HepG2 (cell line): ENCODE measurements around the gene RBM34. TPM values are rescaled to one million over a fixed set of nuclear protein-coding genes. Genes with fewer than 3 reads are reported as not detected.

Source experiments
- EP300 ChIP-seq, 3 experiments: sonication (generic) in 1 of 3; formaldehyde crosslinking in 1 of 3; IDR thresholded peaks; 2 replicates each; pipeline versions ENCODE4 v1.5.1 to v1.6.1; 2011 to 2020; ENCODE audit warnings: low read depth in 2 of 3, low read length in 2 of 3, borderline replicate concordance in 1 of 3, improper control_type of control experiment in 1 of 3, mild to moderate bottlenecking in 1 of 3, missing genetic modification reagents in 1 of 3, moderate library complexity in 1 of 3
- KDM4B ChIP-seq: sonication (generic); formaldehyde crosslinking; IDR thresholded peaks from 2 replicates; pipeline ENCODE4 v1.4.0; 2020; ENCODE audit warnings: missing genetic modification reagents
- KMT2B ChIP-seq: IDR thresholded peaks from 2 replicates; pipeline ENCODE4 v1.6.1; 2016; ENCODE audit warnings: missing genetic modification reagents, missing compliant biosample characterization
- MXI1 ChIP-seq: IDR thresholded peaks from 3 replicates; pipeline ENCODE4 v1.6.1; 2012; ENCODE audit warnings: low read depth, low read length, inconsistent platforms, borderline replicate concordance
- RERE ChIP-seq: IDR thresholded peaks from 2 replicates; pipeline ENCODE4 v1.6.1; 2016; ENCODE audit warnings: low read depth, missing genetic modification reagents, missing compliant biosample characterization
- TBX3 ChIP-seq: fragments of 450-650 bp; IDR thresholded peaks from 2 replicates; pipeline ENCODE4 v1.6.1; 2017; ENCODE audit warnings: antibody characterized with exemption, mild to moderate bottlenecking, inconsistent platforms, borderline replicate concordance
- TFAP4 ChIP-seq: sonication (generic); IDR thresholded peaks from 2 replicates; pipeline ENCODE4 v1.6.1; 2016; ENCODE audit warnings: low read depth, borderline replicate concordance
- ZBTB33 ChIP-seq: sonication (generic); formaldehyde crosslinking; IDR thresholded peaks from 2 replicates; pipeline ENCODE4 v1.4.0; 2020; ENCODE audit warnings: missing genetic modification reagents
- ZBTB42 ChIP-seq: sonication (generic); formaldehyde crosslinking; IDR thresholded peaks from 2 replicates; pipeline ENCODE4 v1.5.0; 2020; ENCODE audit warnings: mild to moderate bottlenecking, missing genetic modification reagents
- ZBTB46 ChIP-seq: sonication (generic); formaldehyde crosslinking; IDR thresholded peaks from 2 replicates; pipeline ENCODE4 v1.4.0; 2020; ENCODE audit warnings: mild to moderate bottlenecking, missing genetic modification reagents, borderline replicate concordance
- ZNF878 ChIP-seq: sonication (generic); formaldehyde crosslinking; IDR thresholded peaks from 2 replicates; pipeline ENCODE4 v1.8.1; 2023; ENCODE audit warnings: mild to moderate bottlenecking, missing genetic modification reagents, moderate library complexity
- ZXDC ChIP-seq: sonication (generic); formaldehyde crosslinking; IDR thresholded peaks from 2 replicates; pipeline ENCODE4 v1.5.0; 2020; ENCODE audit warnings: mild to moderate bottlenecking, missing genetic modification reagents
- polyA plus RNA-seq, 8 experiments: library from polyadenylated mRNA; depleted of rRNA in 3 of 8; stranded (reverse) in 7 of 8; unstranded in 1 of 8; fragments of >200 nt; fragmentation: Illumina TruSeq in 4 of 8; extraction: Trizol in 4 of 8; gene quantifications; 2 replicates each; pipeline versions ENCODE4 v1.2.1 to v1.2.3, GENCODE V29; 2011 to 2016; ENCODE audit warnings: low read depth in 4 of 8, missing spikeins in 1 of 8, mixed read lengths in 1 of 8; ENCODE audit not compliant: insufficient read depth in 1 of 8
- total RNA-seq, 5 experiments: library from RNA; depleted of rRNA; stranded (reverse); fragments of >200 nt; fragmentation: Illumina TruSeq; extraction: Trizol; gene quantifications; 2 replicates each; pipeline ENCODE4 v1.2.3, GENCODE V29; 2016; ENCODE audit warnings: low read depth in 1 of 5

Gene RBM34
- total and polyA plus RNA-seq, 2 of the 13 experiments (the other 11 are each of a cell fraction or from before 2014, with no cell fraction given), result 34.7 to 73.0 TPM

GRCh38 chr1:235100194-235100772 is 60.8 kb downstream of the RBM34 start (continued):
- TF ChIP-seq ZBTB46, result no peak
- TF ChIP-seq KDM4B (CRISPR knock-in tag), result no peak
- 0 out of 2 replicates have a peak, but pooled peaks have one; percentile 10 for TF ChIP-seq TBX3
- no peak for TF ChIP-seq ZNF878
- 0 out of 3 replicates have a peak, but pooled peaks have one; percentile 24 for TF ChIP-seq MXI1
- peak; percentile 99 for TF ChIP-seq TFAP4
- TF ChIP-seq EP300 (IDR thresholded peaks at IDR 0.05; ENCODE audit: low read depth in 2 of 2, low read length in 2 of 2), result 0 out of 4 replicates have a peak, but pooled peaks of 1 of the 2 experiments have one; percentile 26
- no peak for TF ChIP-seq EP300 (CRISPR knock-in tag; IDR thresholded peaks at IDR 0.05; ENCODE audit: borderline replicate concordance)
- no peak for TF ChIP-seq RERE (CRISPR knock-in tag)
- no peak for TF ChIP-seq ZBTB42 (CRISPR knock-in tag)
- TF ChIP-seq KMT2B (CRISPR knock-in tag), result no peak
- TF ChIP-seq ZBTB33 (CRISPR knock-in tag), result peak; percentile 54; the same call in 1 of the 2 replicates
- TF ChIP-seq ZXDC (CRISPR knock-in tag), result no peak
